ENCODE data around the gene ATP23. TPM values are rescaled to one million over a fixed set of nuclear protein-coding genes. Genes with fewer than 3 reads are reported as not detected.

Gene ATP23
- total and polyA plus RNA-seq, 10 of the 15 experiments (the other 5 are each of a cell fraction or from before 2014, with no cell fraction given): 1.6 to 28.1 (median 15.1) TPM

DNA sequence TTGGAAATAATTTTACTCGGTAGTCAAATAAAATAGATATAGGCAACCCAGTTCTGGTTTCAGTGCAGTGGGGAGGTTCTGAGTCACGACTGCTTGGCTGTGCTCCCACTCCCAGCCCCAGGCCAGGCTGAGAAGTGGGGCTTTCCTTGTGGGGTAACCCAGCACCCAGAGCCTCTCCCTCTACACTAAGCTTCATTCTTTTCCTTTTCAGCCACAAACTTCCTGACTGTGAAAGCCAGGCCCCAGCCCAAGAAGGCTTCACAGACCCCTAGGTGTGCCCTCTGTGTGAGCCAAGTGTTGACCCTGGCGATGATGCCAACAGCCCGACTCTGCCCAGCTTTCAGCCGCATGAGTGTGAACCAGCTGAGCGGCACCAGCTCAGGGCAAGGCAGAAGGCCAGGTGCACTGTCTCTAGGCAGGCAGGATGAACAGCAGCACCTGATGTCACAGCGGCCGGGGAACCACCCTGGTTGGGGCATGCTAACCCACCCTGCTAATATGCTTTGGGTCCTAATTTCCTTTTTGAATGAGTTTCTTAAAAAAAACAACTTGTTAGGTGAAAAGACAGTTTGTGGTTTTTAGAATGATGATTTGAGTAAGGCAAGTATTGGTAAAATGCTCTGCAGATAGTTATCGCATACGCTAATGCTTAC, 42.2 kb upstream of the ATP23 start (continued):
- TF ChIP-seq BRCA1 (IDR thresholded peaks at IDR 0.05; ENCODE audit: low read depth, low read length) (no peak), ATF7 (IDR thresholded peaks at IDR 0.05; ENCODE audit: low read depth) (peak; percentile 81), ZNF24 (IDR thresholded peaks at IDR 0.05) (no peak), GATAD2B (conservative IDR thresholded peaks at IDR 0.05; ENCODE audit: low read depth) (peak; percentile 98), NR2C2 (IDR thresholded peaks at IDR 0.05; ENCODE audit: borderline replicate concordance, control insufficient read depth, insufficient read length, low read depth) (no peak), STAT1 (conservative IDR thresholded peaks at IDR 0.05) (no peak; the same call in 1 of the 2 replicates), JUNB (IDR thresholded peaks at IDR 0.05) (peak; percentile 70), POLR2A (IDR thresholded peaks at IDR 0.05; ENCODE audit: low read depth, low read length) (peak; percentile 66), SRF (IDR thresholded peaks at IDR 0.05; ENCODE audit: low read depth in 2 of 2, low read length in 2 of 2) (0 out of 4 replicates have a peak, but pooled peaks of 1 of the 2 experiments have one; percentile 45), POLR2AphosphoS2 (IDR thresholded peaks at IDR 0.05; ENCODE audit: low read depth, low read length) (no peak), RELA (IDR thresholded peaks at IDR 0.05; ENCODE audit: borderline replicate concordance, partially characterized antibody) (peak; percentile 34), STAT3 (IDR thresholded peaks at IDR 0.05; ENCODE audit: low read depth, low read length) (peak; percentile 14; the same call in 1 of the 2 replicates), BCL11A (IDR thresholded peaks at IDR 0.05; ENCODE audit: low read depth, low read length) (peak; percentile 42; the same call in 1 of the 2 replicates), EP300 (IDR thresholded peaks at IDR 0.05; ENCODE audit: borderline replicate concordance in 1 of 2, control insufficient read depth in 1 of 2, low read depth in 2 of 2, low read length in 2 of 2) (peak; percentile 27 to 47; a peak in 2 of 4 replicates), ZZZ3 (IDR thresholded peaks at IDR 0.05; ENCODE audit: control insufficient read depth, insufficient read length, low read depth) (no peak), MEF2A (IDR thresholded peaks at IDR 0.05; ENCODE audit: insufficient read depth, low read depth, low read length) (peak; percentile 80; the same call in 1 of the 2 replicates), BACH1 (IDR thresholded peaks at IDR 0.05; ENCODE audit: borderline replicate concordance) (peak; percentile 66; the same call in 1 of the 2 replicates)
- TF ChIP-seq, protein P1, sequence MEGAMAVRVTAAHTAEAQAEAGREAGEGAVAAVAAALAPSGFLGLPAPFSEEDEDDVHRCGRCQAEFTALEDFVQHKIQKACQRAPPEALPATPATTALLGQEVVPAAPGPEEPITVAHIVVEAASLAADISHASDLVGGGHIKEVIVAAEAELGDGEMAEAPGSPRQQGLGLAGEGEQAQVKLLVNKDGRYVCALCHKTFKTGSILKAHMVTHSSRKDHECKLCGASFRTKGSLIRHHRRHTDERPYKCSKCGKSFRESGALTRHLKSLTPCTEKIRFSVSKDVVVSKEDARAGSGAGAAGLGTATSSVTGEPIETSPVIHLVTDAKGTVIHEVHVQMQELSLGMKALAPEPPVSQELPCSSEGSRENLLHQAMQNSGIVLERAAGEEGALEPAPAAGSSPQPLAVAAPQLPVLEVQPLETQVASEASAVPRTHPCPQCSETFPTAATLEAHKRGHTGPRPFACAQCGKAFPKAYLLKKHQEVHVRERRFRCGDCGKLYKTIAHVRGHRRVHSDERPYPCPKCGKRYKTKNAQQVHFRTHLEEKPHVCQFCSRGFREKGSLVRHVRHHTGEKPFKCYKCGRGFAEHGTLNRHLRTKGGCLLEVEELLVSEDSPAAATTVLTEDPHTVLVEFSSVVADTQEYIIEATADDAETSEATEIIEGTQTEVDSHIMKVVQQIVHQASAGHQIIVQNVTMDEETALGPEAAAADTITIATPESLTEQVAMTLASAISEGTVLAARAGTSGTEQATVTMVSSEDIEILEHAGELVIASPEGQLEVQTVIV (IDR thresholded peaks at IDR 0.05; ENCODE audit: borderline replicate concordance, partially characterized antibody): no peak
- TF ChIP-seq, protein P2, sequence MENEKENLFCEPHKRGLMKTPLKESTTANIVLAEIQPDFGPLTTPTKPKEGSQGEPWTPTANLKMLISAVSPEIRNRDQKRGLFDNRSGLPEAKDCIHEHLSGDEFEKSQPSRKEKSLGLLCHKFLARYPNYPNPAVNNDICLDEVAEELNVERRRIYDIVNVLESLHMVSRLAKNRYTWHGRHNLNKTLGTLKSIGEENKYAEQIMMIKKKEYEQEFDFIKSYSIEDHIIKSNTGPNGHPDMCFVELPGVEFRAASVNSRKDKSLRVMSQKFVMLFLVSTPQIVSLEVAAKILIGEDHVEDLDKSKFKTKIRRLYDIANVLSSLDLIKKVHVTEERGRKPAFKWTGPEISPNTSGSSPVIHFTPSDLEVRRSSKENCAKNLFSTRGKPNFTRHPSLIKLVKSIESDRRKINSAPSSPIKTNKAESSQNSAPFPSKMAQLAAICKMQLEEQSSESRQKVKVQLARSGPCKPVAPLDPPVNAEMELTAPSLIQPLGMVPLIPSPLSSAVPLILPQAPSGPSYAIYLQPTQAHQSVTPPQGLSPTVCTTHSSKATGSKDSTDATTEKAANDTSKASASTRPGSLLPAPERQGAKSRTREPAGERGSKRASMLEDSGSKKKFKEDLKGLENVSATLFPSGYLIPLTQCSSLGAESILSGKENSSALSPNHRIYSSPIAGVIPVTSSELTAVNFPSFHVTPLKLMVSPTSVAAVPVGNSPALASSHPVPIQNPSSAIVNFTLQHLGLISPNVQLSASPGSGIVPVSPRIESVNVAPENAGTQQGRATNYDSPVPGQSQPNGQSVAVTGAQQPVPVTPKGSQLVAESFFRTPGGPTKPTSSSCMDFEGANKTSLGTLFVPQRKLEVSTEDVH (IDR thresholded peaks at IDR 0.05; ENCODE audit: low read depth, partially characterized antibody): no peak
- TF ChIP-seq, protein P3, sequence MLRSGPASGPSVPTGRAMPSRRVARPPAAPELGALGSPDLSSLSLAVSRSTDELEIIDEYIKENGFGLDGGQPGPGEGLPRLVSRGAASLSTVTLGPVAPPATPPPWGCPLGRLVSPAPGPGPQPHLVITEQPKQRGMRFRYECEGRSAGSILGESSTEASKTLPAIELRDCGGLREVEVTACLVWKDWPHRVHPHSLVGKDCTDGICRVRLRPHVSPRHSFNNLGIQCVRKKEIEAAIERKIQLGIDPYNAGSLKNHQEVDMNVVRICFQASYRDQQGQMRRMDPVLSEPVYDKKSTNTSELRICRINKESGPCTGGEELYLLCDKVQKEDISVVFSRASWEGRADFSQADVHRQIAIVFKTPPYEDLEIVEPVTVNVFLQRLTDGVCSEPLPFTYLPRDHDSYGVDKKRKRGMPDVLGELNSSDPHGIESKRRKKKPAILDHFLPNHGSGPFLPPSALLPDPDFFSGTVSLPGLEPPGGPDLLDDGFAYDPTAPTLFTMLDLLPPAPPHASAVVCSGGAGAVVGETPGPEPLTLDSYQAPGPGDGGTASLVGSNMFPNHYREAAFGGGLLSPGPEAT (IDR thresholded peaks at IDR 0.05; ENCODE audit: low read depth): peak; percentile 97
- TF ChIP-seq, protein P4, sequence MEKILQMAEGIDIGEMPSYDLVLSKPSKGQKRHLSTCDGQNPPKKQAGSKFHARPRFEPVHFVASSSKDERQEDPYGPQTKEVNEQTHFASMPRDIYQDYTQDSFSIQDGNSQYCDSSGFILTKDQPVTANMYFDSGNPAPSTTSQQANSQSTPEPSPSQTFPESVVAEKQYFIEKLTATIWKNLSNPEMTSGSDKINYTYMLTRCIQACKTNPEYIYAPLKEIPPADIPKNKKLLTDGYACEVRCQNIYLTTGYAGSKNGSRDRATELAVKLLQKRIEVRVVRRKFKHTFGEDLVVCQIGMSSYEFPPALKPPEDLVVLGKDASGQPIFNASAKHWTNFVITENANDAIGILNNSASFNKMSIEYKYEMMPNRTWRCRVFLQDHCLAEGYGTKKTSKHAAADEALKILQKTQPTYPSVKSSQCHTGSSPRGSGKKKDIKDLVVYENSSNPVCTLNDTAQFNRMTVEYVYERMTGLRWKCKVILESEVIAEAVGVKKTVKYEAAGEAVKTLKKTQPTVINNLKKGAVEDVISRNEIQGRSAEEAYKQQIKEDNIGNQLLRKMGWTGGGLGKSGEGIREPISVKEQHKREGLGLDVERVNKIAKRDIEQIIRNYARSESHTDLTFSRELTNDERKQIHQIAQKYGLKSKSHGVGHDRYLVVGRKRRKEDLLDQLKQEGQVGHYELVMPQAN (conservative IDR thresholded peaks at IDR 0.05): no peak; the same call in 1 of the 2 replicates
